ENCODE data around the gene SEMA3G. TPM values are rescaled to one million over a fixed set of nuclear protein-coding genes. Genes with fewer than 3 reads are reported as not detected.

Gene SEMA3G
- polyA plus RNA-seq, 1 donor (not counting 4 experiments of a cell fraction or from before 2014, with no cell fraction given): 0.07 TPM

- DNase-seq (ENCODE audit: low read depth, low spot score) (no peak), FAIRE-seq (no peak)
- Histone ChIP-seq H3K27ac (ENCODE audit: control insufficient read depth, insufficient read depth, low read length) (no peak overlapping the region), H3K9me3 (ENCODE audit: control insufficient read depth, low read depth, low read length) (no peaks in the 10 kb centered on the region), H3K4me3 (ENCODE audit: control insufficient read depth in 2 of 3, extremely low read depth in 1 of 3, insufficient read depth in 2 of 3, low read depth in 1 of 3, low read length in 3 of 3) (no peak overlapping the region), H3K36me3 (ENCODE audit: control insufficient read depth in 2 of 2, extremely low read depth in 1 of 2, insufficient read depth in 2 of 2, low read length in 2 of 2) (no peaks in the 10 kb centered on the region), H3K9ac (ENCODE audit: control insufficient read depth, extremely low read depth, insufficient read depth, low read length) (no peak overlapping the region), H3K79me2 (ENCODE audit: control insufficient read depth, insufficient read depth, low read length) (no peaks in the 10 kb centered on the region), H3K4me1 (ENCODE audit: control insufficient read depth, extremely low read depth, insufficient read depth, low read length) (peaks cover 13% of the 10 kb centered on the region), H3K4me2 (ENCODE audit: control insufficient read depth, extremely low read depth, insufficient read depth, low read depth, low read length) (no peak overlapping the region), H3K27me3 (ENCODE audit: control insufficient read depth, extremely low read depth, insufficient read depth, low read length) (no peaks in the 10 kb centered on the region), H2AFZ (ENCODE audit: control insufficient read depth, low read length) (no peak overlapping the region), H3K9me1 (ENCODE audit: control insufficient read depth, extremely low read depth, insufficient read depth, low read length) (no peaks in the 10 kb centered on the region), H4K20me1 (ENCODE audit: control insufficient read depth, extremely low read depth, insufficient read depth, low read length) (no peaks in the 10 kb centered on the region)
- dilution Hi-C loops (cut with MboI; ENCODE audit: extremely low pct_ligation_motif_present, low sequenced_read_pairs): no loop called here
- TF ChIP-seq CTCF (optimal IDR thresholded peaks at IDR 0.05 in 1 of 3, IDR thresholded peaks at IDR 0.05 in 1 of 3, conservative IDR thresholded peaks at IDR 0.05 in 1 of 3; ENCODE audit: extremely low read depth in 1 of 3, insufficient read depth in 2 of 3, low read length in 3 of 3) (no peak), EZH2 (IDR thresholded peaks at IDR 0.05; ENCODE audit: low read length) (no peak)
Measured at GRCh38 chr3:52431459-52432223, 13.3 kb downstream of the SEMA3G start.

- TF ChIP-seq EZH2 (IDR thresholded peaks at IDR 0.05; ENCODE audit: low read length): no peak
- no peak for TF ChIP-seq CTCF (optimal IDR thresholded peaks at IDR 0.05 in 1 of 3, IDR thresholded peaks at IDR 0.05 in 1 of 3, conservative IDR thresholded peaks at IDR 0.05 in 1 of 3; ENCODE audit: extremely low read depth in 1 of 3, insufficient read depth in 2 of 3, low read length in 3 of 3)
- no peak for DNase-seq (ENCODE audit: low read depth, low spot score)
- Histone ChIP-seq H3K9me3 (ENCODE audit: control insufficient read depth, low read depth, low read length) (no peaks in the 10 kb centered on the region), H3K36me3 (ENCODE audit: control insufficient read depth in 2 of 2, extremely low read depth in 1 of 2, insufficient read depth in 2 of 2, low read length in 2 of 2) (no peaks in the 10 kb centered on the region), H3K4me3 (ENCODE audit: control insufficient read depth in 2 of 3, extremely low read depth in 1 of 3, insufficient read depth in 2 of 3, low read depth in 1 of 3, low read length in 3 of 3) (no peak overlapping the region), H3K9me1 (ENCODE audit: control insufficient read depth, extremely low read depth, insufficient read depth, low read length) (no peaks in the 10 kb centered on the region), H3K9ac (ENCODE audit: control insufficient read depth, extremely low read depth, insufficient read depth, low read length) (no peak overlapping the region), H3K27me3 (ENCODE audit: control insufficient read depth, extremely low read depth, insufficient read depth, low read length) (no peaks in the 10 kb centered on the region), H3K4me2 (ENCODE audit: control insufficient read depth, extremely low read depth, insufficient read depth, low read depth, low read length) (no peak overlapping the region), H4K20me1 (ENCODE audit: control insufficient read depth, extremely low read depth, insufficient read depth, low read length) (no peaks in the 10 kb centered on the region), H2AFZ (ENCODE audit: control insufficient read depth, low read length) (no peak overlapping the region), H3K79me2 (ENCODE audit: control insufficient read depth, insufficient read depth, low read length) (no peaks in the 10 kb centered on the region), H3K27ac (ENCODE audit: control insufficient read depth, insufficient read depth, low read length) (no peak overlapping the region), H3K4me1 (ENCODE audit: control insufficient read depth, extremely low read depth, insufficient read depth, low read length) (peaks cover 13% of the 10 kb centered on the region)
- FAIRE-seq: no peak
- dilution Hi-C loops (cut with MboI; ENCODE audit: extremely low pct_ligation_motif_present, low sequenced_read_pairs): no loop called here
Measured at GRCh38 chr3:52430416-52430810, 14.5 kb downstream of the SEMA3G start.
